ENCODE measurements around the gene CSNK1D.

DNA sequence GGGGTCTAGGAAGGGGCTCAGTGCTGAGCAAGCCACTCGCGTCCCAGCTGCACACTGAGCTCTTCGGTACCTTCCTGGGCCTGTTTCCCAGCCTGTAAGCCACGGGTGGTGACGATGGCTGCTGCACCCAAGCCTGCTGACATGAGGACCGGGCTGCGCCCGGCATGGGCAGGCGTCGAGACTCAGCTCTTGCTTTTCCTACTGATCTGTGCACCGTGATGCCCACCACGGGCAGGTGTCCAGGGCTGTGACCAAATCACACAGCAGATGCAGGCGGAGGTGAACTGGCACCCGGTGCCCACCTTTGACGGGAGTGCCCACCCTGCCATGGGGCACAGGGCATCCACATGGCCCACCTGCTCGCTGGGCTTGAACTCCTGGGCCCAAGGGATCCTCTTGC, 78.7 kb downstream of the CSNK1D start:
- no peak for TF ChIP-seq CREB1 (IDR thresholded peaks at IDR 0.05; ENCODE audit: low read depth)
- no peak for TF ChIP-seq MEF2A (IDR thresholded peaks at IDR 0.05; ENCODE audit: insufficient read depth, low read depth, low read length)
- no peak for TF ChIP-seq EGR1 (IDR thresholded peaks at IDR 0.05; ENCODE audit: borderline replicate concordance in 1 of 2, low read depth in 2 of 2, low read length in 2 of 2)
- TF ChIP-seq, protein P1, sequence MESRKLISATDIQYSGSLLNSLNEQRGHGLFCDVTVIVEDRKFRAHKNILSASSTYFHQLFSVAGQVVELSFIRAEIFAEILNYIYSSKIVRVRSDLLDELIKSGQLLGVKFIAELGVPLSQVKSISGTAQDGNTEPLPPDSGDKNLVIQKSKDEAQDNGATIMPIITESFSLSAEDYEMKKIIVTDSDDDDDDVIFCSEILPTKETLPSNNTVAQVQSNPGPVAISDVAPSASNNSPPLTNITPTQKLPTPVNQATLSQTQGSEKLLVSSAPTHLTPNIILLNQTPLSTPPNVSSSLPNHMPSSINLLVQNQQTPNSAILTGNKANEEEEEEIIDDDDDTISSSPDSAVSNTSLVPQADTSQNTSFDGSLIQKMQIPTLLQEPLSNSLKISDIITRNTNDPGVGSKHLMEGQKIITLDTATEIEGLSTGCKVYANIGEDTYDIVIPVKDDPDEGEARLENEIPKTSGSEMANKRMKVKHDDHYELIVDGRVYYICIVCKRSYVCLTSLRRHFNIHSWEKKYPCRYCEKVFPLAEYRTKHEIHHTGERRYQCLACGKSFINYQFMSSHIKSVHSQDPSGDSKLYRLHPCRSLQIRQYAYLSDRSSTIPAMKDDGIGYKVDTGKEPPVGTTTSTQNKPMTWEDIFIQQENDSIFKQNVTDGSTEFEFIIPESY (IDR thresholded peaks at IDR 0.05), result no peak

All from GM12878 (cell line).